ENCODE data around the gene TCEA2. TPM values are rescaled to one million over a fixed set of nuclear protein-coding genes. Genes with fewer than 3 reads are reported as not detected.

The TCEA2 gene
- total RNA-seq, 1 donor from 2014 or later, result 23.2 TPM

DNA sequence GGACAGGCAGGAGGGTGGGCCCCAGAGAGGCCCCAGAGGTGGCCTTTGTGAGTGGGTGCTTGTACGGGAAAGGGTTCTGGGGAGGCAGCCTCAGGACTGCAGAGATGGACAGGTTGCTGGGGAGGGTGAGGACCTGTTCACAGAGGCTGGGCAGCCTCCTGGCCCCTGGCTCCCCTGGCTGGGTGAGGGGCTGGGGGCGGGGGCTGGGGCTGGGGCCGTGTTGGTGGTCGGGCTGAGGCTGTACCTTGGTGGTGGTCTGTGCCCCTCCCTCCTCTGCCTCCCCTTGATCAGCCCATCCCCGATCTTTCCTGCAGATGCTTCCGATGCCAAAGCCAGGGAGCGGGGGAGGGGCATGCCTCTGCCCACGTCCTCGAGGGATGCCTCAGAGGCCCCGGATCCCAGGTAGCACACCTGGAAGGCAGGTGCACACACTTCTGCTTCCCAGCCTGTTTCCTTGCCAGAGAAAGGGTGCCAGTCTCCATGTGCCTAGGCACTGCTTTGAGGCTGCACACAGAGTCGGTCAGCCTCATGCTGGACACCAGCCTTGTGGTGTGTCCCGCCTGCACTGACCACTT lies 4.8 kb downstream of the TCEA2 start:
- H3K27ac ChIP-seq, result no peak overlapping the region
- TF ChIP-seq EZH2phosphoT487 (IDR thresholded peaks at IDR 0.05), result no peak
- TF ChIP-seq EZH2 (IDR thresholded peaks at IDR 0.05), result no peak
- TF ChIP-seq CTCF (IDR thresholded peaks at IDR 0.05), result no peak
- H3K27me3 Mint-ChIP-seq (ENCODE audit: insufficient read depth, low read depth), result peaks cover 4% of the 10 kb centered on the region
- H3K9me3 Mint-ChIP-seq, result no peaks in the 10 kb centered on the region
- H3K36me3 Mint-ChIP-seq, result no peaks in the 10 kb centered on the region
- no peak overlapping the region for H3K4me3 ChIP-seq
- no peak overlapping the region for H3K4me3 Mint-ChIP-seq
- no peak overlapping the region for H3K9ac ChIP-seq
- no peak for DNase-seq (ENCODE audit: low spot score)
- H3K4me2 ChIP-seq, result no peak overlapping the region
- peaks cover 7% of the 10 kb centered on the region for H3K4me1 ChIP-seq
- no peaks in the 10 kb centered on the region for H3K27me3 ChIP-seq
- no peaks in the 10 kb centered on the region for H3K9me3 ChIP-seq (ENCODE audit: low read depth)
- peaks cover 20% of the 10 kb centered on the region for H3K4me1 Mint-ChIP-seq
- H4K20me1 ChIP-seq (ENCODE audit: low read depth), result peaks cover 35% of the 10 kb centered on the region
- peaks cover 9% of the 10 kb centered on the region for H3K79me2 ChIP-seq (ENCODE audit: low read depth)
- no peak overlapping the region for H3K27ac Mint-ChIP-seq
- H3K36me3 ChIP-seq, result no peaks in the 10 kb centered on the region
- H3F3A ChIP-seq (ENCODE audit: low read depth), result peaks cover 4% of the 10 kb centered on the region
- no peak overlapping the region for H2AFZ ChIP-seq (replicated peaks)

DNA sequence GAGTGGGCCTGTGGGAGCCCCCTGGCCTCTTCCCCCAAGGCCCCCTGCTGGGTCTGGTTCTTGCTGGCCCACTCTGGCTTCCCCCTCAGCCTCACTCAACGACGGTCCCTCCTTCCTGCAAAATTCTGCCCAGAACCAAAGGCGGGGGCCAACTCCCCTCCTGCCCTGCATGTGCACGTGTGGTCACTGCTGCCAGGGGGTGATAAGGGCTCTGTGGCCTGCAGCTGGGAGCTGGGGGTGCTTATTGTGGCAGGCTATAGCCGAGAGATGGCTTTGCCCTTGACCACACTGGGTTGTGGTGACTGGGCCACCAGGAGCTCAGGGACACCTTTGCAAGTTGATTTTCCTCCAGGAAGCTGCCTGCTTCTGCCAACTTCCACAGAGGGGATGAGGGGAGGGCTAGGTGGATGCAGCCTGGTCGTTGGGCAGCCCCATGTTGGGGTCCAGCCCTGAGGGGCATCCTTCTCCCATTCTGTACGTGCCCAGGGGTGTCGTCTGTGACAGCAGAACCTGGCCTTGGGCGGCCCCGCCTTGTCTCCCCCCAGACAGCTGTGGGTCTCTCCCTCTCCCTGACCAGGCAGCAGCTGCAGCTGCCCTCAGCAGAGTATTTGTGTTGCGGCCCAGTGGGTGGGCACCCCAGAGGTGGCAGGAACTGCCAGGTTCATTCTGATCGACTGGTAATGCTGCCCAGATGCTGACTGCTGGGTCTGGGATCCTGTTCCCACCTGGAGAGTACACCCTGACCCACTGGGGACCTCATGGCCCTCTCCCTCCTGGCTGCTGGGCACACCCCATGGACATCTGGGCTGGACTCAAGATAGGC lies 5.6 kb downstream of the TCEA2 start:
- DNase-seq (ENCODE audit: low spot score), result no peak
- H3F3A ChIP-seq (ENCODE audit: low read depth), result peaks cover 4% of the 10 kb centered on the region
- no peaks in the 10 kb centered on the region for H3K36me3 ChIP-seq
- Mint-ChIP-seq H3K27me3 (ENCODE audit: insufficient read depth, low read depth) (peaks cover 4% of the 10 kb centered on the region), H3K4me1 (peaks cover 20% of the 10 kb centered on the region), H3K27ac (no peak overlapping the region), H3K9me3 (no peaks in the 10 kb centered on the region), H3K36me3 (no peaks in the 10 kb centered on the region), H3K4me3 (no peak overlapping the region)
- H3K9ac ChIP-seq, result no peak overlapping the region
- H3K4me3 ChIP-seq, result no peak overlapping the region
- TF ChIP-seq EZH2 (IDR thresholded peaks at IDR 0.05) (no peak), CTCF (IDR thresholded peaks at IDR 0.05) (no peak), EZH2phosphoT487 (IDR thresholded peaks at IDR 0.05) (no peak)
- H3K9me3 ChIP-seq (ENCODE audit: low read depth), result no peaks in the 10 kb centered on the region
- no peak overlapping the region for H3K27ac ChIP-seq
- H3K27me3 ChIP-seq, result no peaks in the 10 kb centered on the region
- H3K4me1 ChIP-seq, result peaks cover 7% of the 10 kb centered on the region
- H4K20me1 ChIP-seq (ENCODE audit: low read depth), result peaks cover 32% of the 10 kb centered on the region
- no peak overlapping the region for H2AFZ ChIP-seq (replicated peaks)
- no peak overlapping the region for H3K4me2 ChIP-seq
- H3K79me2 ChIP-seq (ENCODE audit: low read depth), result peaks cover 8% of the 10 kb centered on the region

DNA sequence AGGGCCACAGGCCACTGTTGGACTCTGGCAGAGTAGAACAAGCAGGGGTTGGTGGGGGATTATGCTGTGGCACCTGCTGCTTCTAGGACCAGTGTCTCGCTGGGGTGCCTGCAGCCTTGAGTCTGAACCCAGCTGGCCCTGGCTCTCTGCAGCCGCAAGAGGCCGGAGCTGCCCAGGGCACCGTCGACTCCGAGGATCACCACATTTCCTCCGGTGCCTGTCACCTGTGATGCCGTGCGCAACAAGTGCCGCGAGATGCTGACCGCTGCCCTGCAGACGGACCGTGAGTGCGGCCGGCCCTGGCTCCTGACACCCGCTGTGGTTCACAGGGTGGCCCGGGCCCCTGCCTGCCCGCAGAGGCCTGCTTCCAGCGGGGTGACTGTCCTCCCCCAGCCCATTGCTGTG lies 6.2 kb downstream of the TCEA2 start:
- H3K9ac ChIP-seq, result no peak overlapping the region
- no peak overlapping the region for H3K4me3 Mint-ChIP-seq
- H3K36me3 Mint-ChIP-seq, result no peaks in the 10 kb centered on the region
- H3K9me3 Mint-ChIP-seq, result no peaks in the 10 kb centered on the region
- H3K9me3 ChIP-seq (ENCODE audit: low read depth), result no peaks in the 10 kb centered on the region
- H3K4me1 ChIP-seq, result peaks cover 1% of the 10 kb centered on the region
- no peak overlapping the region for H3K4me3 ChIP-seq
- H3K79me2 ChIP-seq (ENCODE audit: low read depth), result peaks cover 1% of the 10 kb centered on the region
- no peak overlapping the region for H3K4me2 ChIP-seq
- no peak overlapping the region for H3K27ac ChIP-seq
- H4K20me1 ChIP-seq (ENCODE audit: low read depth), result peaks cover 26% of the 10 kb centered on the region
- no peak overlapping the region for H3K27ac Mint-ChIP-seq
- TF ChIP-seq EZH2 (IDR thresholded peaks at IDR 0.05), result no peak
- TF ChIP-seq EZH2phosphoT487 (IDR thresholded peaks at IDR 0.05), result no peak
- TF ChIP-seq CTCF (IDR thresholded peaks at IDR 0.05), result no peak
- DNase-seq (ENCODE audit: low spot score), result no peak
- no peaks in the 10 kb centered on the region for H3F3A ChIP-seq (ENCODE audit: low read depth)
- no peak overlapping the region for H2AFZ ChIP-seq (replicated peaks)
- H3K36me3 ChIP-seq, result no peaks in the 10 kb centered on the region
- peaks cover 4% of the 10 kb centered on the region for H3K27me3 Mint-ChIP-seq (ENCODE audit: insufficient read depth, low read depth)
- H3K4me1 Mint-ChIP-seq, result peaks cover 15% of the 10 kb centered on the region
- H3K27me3 ChIP-seq, result no peaks in the 10 kb centered on the region

Data from neural progenitor cell (in vitro differentiated cells).